Activated CD8-positive, alpha-beta T cell treated with anti-CD3 and anti-CD28 coated beads for 36 hours (primary cell): ENCODE results near the gene STX1A. TPM values are rescaled to one million over a fixed set of nuclear protein-coding genes. Genes with fewer than 3 reads are reported as not detected.
A peak's percentile ranks its signal among the peaks of the same experiment; 100 is the strongest.

Experiments
- ATAC-seq: fragments of 200-7000 bp; cut with Tn5 transposase; one replicate; pipeline ENCODE4 v1.10.0; 2021; ENCODE audit warnings: mild to moderate bottlenecking, moderate library complexity
- CTCF ChIA-PET: fragments of 350-600 bp; sonication (Branson Sonifier 250); formaldehyde crosslinking; loops from one replicate; lab custom pipeline; 2021; ENCODE audit warnings: antibody characterized with exemption; lab: Charles Lee
- POLR2A ChIA-PET: fragments of 350-600 bp; sonication (Branson Sonifier 250); formaldehyde crosslinking; loops from one replicate; lab custom pipeline; 2021; ENCODE audit warnings: antibody characterized with exemption; lab: Charles Lee
- DNase-seq: peaks from one replicate; pipeline ENCODE4 v3.0.0-alpha.2; 2020
- H3K27ac Mint-ChIP-seq: one replicate; pipeline ENCODE4 v1.8.0; 2021; ENCODE audit warnings: mild to moderate bottlenecking, mixed read lengths
- H3K27me3 Mint-ChIP-seq: one replicate; pipeline ENCODE4 v1.8.0; 2021; ENCODE audit warnings: mixed read lengths
- H3K36me3 Mint-ChIP-seq: one replicate; pipeline ENCODE4 v1.8.0; 2021; ENCODE audit warnings: low read depth, mixed read lengths
- H3K4me1 Mint-ChIP-seq: one replicate; pipeline ENCODE4 v1.8.0; 2021; ENCODE audit warnings: low read depth, mixed read lengths
- H3K4me3 Mint-ChIP-seq: one replicate; pipeline ENCODE4 v1.8.0; 2021; ENCODE audit warnings: mild to moderate bottlenecking, moderate library complexity, mixed read lengths
- H3K9me3 Mint-ChIP-seq: one replicate; pipeline ENCODE4 v1.8.0; 2021; ENCODE audit warnings: mixed read lengths
- intact Hi-C: fragments of 100-400 bp; cut with micrococcal nuclease; formaldehyde crosslinking; loops from one replicate; pipeline ENCODE4 v1.10.0; 2022
- total RNA-seq, 2 experiments: library from RNA; stranded (reverse); gene quantifications; one replicate each; pipeline ENCODE4 v1.2.3, GENCODE V29; 2021
- TF ChIP-seq, protein P1 (sequence below): fragments of 200-600 bp; IDR thresholded peaks from one replicate; pipeline ENCODE4 v1.8.0; 2022; ENCODE audit warnings: antibody characterized with exemption, mild to moderate bottlenecking

The STX1A gene
- total RNA-seq, 2 experiments from 2014 or later: 11.4 to 11.5 TPM

DNA sequence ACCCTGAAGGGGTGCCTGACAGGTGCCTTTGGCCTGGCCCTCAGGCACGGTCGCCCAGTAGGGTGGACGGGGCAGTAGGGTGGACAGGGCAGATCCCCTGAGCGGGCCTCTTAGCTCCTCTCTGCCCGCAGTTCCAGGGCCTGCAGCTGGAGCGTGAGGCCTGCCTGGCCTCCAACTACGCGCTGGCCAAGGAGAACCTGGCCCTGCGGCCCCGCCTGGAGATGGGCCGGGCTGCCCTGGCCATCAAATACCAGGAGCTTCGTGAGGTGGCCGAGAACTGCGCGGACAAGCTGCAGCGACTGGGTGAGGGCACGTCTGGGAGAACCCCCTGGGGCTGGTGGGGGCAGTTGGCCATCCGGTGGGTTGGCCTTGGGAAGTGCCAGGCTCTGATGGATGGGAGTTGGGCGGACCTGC is 50.2 kb downstream of the STX1A start:
- DNase-seq (no peak), ATAC-seq (no peak)
- Mint-ChIP-seq H3K27ac (no peak overlapping the region), H3K4me3 (no peak overlapping the region), H3K4me1 (peaks cover 11% of the 10 kb centered on the region), H3K36me3 (no peaks in the 10 kb centered on the region), H3K9me3 (no peaks in the 10 kb centered on the region), H3K27me3 (peaks cover 22% of the 10 kb centered on the region)
- ChIA-PET CTCF (interaction anchor here (5.3 kb wide), 1 partner anchor 62 kb away, joined by 37 read pairs; no protein-coding TSS in a partner anchor), POLR2A (interaction anchor here (1.5 kb wide), 1 partner anchor 14 kb away, joined by 4 read pairs; the partner anchor contains the start of genes BUD23 and DNAJC30)
- intact Hi-C loops: loop anchor here (2.0 to 5.0 kb wide), 2 partner anchors 58 to 62 kb away; no protein-coding TSS in a partner anchor
- TF ChIP-seq, protein P1, sequence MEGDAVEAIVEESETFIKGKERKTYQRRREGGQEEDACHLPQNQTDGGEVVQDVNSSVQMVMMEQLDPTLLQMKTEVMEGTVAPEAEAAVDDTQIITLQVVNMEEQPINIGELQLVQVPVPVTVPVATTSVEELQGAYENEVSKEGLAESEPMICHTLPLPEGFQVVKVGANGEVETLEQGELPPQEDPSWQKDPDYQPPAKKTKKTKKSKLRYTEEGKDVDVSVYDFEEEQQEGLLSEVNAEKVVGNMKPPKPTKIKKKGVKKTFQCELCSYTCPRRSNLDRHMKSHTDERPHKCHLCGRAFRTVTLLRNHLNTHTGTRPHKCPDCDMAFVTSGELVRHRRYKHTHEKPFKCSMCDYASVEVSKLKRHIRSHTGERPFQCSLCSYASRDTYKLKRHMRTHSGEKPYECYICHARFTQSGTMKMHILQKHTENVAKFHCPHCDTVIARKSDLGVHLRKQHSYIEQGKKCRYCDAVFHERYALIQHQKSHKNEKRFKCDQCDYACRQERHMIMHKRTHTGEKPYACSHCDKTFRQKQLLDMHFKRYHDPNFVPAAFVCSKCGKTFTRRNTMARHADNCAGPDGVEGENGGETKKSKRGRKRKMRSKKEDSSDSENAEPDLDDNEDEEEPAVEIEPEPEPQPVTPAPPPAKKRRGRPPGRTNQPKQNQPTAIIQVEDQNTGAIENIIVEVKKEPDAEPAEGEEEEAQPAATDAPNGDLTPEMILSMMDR: no peak

DNA sequence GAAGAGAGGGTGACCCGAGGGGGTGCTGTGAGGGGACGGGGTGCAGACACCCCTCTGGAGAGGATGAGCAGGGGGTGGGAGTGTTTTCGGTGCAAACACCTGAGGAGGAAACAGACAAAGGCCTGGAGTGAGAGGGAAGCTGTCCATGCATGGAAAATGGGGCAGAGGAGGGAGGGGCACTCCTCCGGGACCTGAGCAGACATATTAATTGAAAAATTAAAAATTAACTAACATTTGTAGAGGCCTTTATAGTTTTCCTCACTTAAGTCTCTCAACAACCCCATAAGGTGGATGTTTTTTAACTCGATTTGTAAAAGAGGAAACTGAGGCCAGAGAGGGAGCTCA is 50.6 kb downstream of the STX1A start:
- ChIA-PET POLR2A (interaction anchor here (1.4 to 1.5 kb wide), 2 partner anchors 15 to 51 kb away, joined by 3 to 4 read pairs; partner anchors contain the start of genes BUD23, DNAJC30 and STX1A), CTCF (interaction anchor here (1.3 to 5.3 kb wide), 4 partner anchors 24 to 65 kb away, joined by 3 to 37 read pairs (median 4); no protein-coding TSS in a partner anchor)
- TF ChIP-seq, protein P1: no peak
- DNase-seq: no peak
- Mint-ChIP-seq H3K4me1 (peaks cover 11% of the 10 kb centered on the region), H3K27me3 (peaks cover 25% of the 10 kb centered on the region), H3K9me3 (no peaks in the 10 kb centered on the region), H3K4me3 (peak overlapping the region; percentile 62), H3K36me3 (no peaks in the 10 kb centered on the region), H3K27ac (no peak overlapping the region)
- intact Hi-C loops: loop anchor here (2.0 to 5.0 kb wide), 2 partner anchors 58 to 62 kb away; no protein-coding TSS in a partner anchor
- no peak for ATAC-seq

DNA sequence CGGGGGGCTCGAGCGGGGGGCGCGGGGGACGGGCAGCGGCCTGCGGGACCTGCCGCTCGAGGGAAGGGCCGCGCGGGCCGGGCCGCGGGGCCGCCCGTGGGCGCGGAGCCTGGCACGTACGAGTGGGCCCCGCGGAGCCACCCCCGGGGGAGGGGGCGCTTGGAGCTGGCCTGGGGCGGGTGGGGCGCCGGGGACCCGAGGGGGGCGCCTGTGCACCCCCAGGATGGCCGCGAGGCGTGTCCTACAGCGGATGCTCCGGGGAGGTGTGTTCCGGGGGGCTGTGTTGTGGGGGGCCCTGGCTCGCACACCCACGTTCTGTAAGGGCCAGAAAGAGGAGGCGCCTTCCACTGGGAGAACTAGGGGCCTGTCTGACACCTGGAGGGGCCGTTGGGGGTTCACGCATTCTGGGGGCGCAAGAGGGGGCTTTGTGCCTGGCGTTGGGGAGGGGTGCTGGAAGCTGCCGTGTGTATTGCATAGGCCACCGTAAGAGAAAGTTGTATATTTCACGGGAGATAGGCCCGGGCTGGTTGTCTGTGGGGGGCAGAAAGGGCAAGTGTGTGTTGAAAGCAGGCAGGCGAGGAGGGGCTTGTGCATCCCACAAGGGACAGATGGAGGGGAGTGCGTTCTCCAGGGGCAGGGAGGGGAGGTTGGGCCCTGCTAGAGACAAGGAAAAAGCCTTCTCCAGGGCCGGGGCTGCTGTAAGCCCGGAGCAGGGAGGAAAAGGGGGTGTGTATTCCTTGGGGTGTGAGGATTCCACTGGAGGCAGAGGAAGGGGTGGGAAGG is 51.2 kb downstream of the STX1A start:
- intact Hi-C loops: loop anchor here (2.0 to 5.0 kb wide), 2 partner anchors 59 to 61 kb away; no protein-coding TSS in a partner anchor
- peaks cover 11% of the 10 kb centered on the region for H3K4me1 Mint-ChIP-seq
- no peaks in the 10 kb centered on the region for H3K36me3 Mint-ChIP-seq
- ATAC-seq: no peak
- H3K4me3 Mint-ChIP-seq: peak overlapping the region; percentile 62
- ChIA-PET CTCF (interaction anchor here (0.6 to 5.3 kb wide), 18 partner anchors 8 to 81 kb away, joined by 3 to 37 read pairs (median 3); partner anchors contain the start of genes ABHD11, MLXIPL and STX1A), POLR2A (interaction anchor here (0.8 to 1.5 kb wide), 3 partner anchors 15 to 51 kb away, joined by 3 to 4 read pairs (median 4); partner anchors contain the start of genes BUD23, DNAJC30 and STX1A)
- no peak overlapping the region for H3K27ac Mint-ChIP-seq
- DNase-seq: no peak
- H3K9me3 Mint-ChIP-seq: peaks cover under 1% of the 10 kb centered on the region
- peaks cover 26% of the 10 kb centered on the region for H3K27me3 Mint-ChIP-seq
- TF ChIP-seq, protein P1: no peak

DNA sequence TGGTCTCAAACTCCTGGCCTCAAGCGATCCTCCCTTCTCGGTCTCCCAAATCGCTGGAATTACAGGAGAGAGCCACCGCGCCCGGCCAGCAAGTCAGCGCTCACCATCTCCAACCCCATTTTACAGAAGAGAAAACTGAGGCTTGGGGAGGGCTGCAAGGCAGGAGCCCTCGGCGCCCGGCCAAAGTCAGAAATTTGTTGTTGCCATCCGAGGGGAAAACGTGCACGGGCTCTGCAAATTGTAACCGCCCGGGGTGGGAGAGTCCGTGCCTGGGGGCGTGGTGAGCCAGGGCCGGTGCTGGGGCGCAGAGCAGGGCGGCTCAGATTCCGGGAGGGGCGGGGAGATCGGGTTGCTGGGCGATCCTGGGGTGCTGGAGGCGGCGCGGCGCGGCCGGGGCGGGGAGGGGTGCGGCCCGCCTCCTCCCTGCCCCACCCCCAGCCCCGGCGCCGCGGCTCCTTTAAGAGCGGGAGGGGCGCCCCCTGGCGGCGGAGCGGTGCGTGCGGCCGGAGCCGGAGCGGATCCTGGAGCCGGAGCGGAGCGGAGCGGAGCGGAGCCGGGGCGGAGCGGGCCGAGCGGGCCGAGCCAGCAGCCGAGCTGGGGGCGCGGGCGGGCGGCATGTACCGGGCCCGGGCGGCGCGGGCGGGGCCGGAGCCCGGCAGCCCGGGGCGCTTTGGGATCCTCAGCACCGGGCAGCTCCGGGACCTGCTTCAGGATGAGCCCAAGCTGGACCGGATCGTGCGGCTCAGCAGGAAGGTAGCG is 51.9 kb downstream of the STX1A start, which contains the start of gene VPS37D:
Gene VPS37D, plus strand, starts transcription at position 488 of the 759 bp plus-strand sequence. Its CDS starts 128 bp downstream, at position 616.
- TF ChIP-seq, protein P1: peak; percentile 66
- peak; percentile 92 for DNase-seq
- Mint-ChIP-seq H3K9me3 (peaks cover 7% of the 10 kb centered on the region), H3K27ac (no peak within 1 kb of the TSS), H3K4me1 (peaks cover 11% of the 10 kb centered on the region), H3K27me3 (peaks cover 30% of the 10 kb centered on the region), H3K4me3 (peak within 1 kb of the TSS; percentile 67), H3K36me3 (no peaks in the 10 kb centered on the region)
- peak; percentile 95 for ATAC-seq
- intact Hi-C loops: loop anchor here (2.0 to 5.0 kb wide), 2 partner anchors 60 to 61 kb away; no protein-coding TSS in a partner anchor
- POLR2A ChIA-PET: interaction anchor here (0.8 to 1.4 kb wide), 2 partner anchors 42 to 52 kb away, joined by 3 to 4 read pairs; partner anchors contain the start of gene STX1A
- CTCF ChIA-PET: interaction anchor here (0.6 to 5.3 kb wide), 19 partner anchors 8 to 80 kb away, joined by 3 to 37 read pairs (median 3); partner anchors contain the start of genes ABHD11, MLXIPL and STX1A
